NOMO-1 treated with DMSO at 0.1 percent for 48 hours (cell line): Measurements from ENCODE around the gene GPATCH8.
A peak's percentile ranks its signal among the peaks of the same experiment; 100 is the strongest.
"Not testable (repeated sequence)": the region's sequence is repeated elsewhere in the genome, so short reads cannot be mapped to it uniquely, and the experiment has no call there.

Experiments used
- DNase-seq: peaks from one replicate; lab custom pipeline; 2025; ENCODE audit not compliant: unreplicated experiment; lab: John Stamatoyannopoulos, UW

The GPATCH8 gene

GRCh38 chr17:44527954-44528353 lies 24.7 kb upstream of the GPATCH8 start:
- no peak for DNase-seq

GRCh38 chr17:44527102-44527501 lies 23.9 kb upstream of the GPATCH8 start:
- DNase-seq, result no peak

DNA sequence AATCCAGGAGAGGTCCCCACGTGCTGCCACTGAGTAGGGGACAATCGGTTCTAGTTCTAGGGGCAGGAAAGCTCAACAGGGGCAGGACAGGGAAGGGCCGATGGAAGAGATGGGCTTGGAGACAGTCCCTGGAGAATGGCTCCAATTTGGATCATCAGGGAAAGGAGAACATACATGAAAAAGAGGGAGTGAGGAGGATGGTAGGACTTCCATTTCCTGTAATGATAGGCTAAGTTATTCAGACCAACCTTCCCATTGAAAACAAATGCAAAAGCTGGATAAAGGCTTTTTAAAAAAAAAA lies 20.4 kb upstream of the GPATCH8 start:
- DNase-seq, result no peak

- DNase-seq, result peak; percentile 69
These were observed 19.9 kb upstream of the GPATCH8 start for GRCh38 chr17:44522883-44523671.

GRCh38 chr17:44518032-44518431 lies 14.8 kb upstream of the GPATCH8 start:
- DNase-seq, result no peak

DNA sequence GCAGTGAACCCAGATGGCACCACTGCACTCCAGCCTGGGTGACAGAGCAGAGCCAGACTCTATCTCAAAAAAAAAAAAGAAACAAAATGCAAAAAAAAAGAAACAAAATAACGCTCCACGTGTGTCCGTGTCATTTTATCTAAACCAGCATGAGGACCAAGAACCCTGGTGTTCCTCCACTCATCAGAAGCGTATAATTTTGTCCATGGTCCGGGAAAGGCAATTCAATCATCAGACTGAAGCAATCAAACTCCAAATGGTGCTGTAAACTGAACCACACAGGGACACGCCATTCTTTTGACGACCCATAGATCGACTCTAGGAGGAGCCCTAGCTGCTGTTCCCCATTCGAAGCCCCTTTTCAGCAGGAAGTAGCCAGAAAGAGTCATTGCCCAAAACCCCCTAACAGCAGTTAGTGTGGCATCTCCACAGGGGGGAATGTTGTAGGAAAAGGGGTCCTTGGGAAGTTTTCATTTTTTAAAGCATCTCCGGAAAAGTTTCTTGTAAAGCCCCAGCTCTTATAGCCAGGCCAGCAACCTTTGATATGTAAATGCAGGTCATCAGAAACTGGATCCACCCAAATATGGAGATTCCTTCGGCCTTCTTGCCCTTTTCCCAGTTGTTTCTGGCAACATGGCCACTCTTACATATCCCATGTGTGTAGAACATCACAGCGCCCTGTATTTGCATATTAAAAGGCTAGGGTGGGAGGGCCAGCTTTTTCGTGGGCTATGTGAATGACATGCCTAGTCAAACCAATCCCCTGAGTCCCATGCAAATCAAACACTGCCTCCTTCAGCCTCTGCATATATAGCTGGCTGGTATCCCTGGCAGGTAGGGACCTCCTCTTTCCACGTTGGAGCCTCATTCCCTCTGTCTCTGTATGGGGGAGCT lies 8.3 kb upstream of the GPATCH8 start:
- DNase-seq, result peak; percentile 12

DNA sequence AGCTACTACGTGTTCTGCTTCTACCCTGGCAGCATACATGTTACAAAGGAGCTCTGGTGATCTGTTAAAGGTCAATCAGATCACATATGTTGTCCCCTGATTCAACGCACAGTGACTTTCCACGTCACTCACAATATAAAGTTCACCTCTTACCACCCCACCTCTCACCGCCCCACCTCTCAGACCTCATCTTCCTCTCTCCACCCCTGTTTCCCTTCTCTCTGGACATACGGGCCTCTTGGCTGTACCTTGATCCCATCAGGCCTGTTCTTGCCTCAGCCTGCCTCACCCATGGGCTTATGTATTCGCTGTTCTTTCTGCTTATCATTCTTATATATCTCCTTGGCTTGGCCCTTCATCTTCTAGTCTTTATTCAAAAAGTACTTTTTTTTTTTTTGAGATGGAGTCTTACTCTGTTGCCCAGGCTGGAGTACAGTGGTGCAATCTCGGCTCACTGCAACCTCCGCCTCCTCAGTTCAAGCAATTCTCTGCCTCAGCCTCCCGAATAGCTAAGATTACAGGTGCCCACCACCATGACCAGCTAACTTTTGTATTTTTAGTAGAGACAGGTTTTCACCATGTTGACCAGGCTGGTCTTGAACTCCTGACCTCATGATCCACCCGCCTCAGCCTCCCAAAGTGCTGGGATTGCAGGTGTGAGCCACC lies 3.9 kb upstream of the GPATCH8 start:
- not testable (repeated sequence) for DNase-seq

GRCh38 chr17:44502598-44503146 lies 534 bp downstream of the GPATCH8 start:
- DNase-seq, result peak; percentile 21

GRCh38 chr17:44501866-44502375 lies 1.3 kb downstream of the GPATCH8 start:
- DNase-seq, result peak; percentile 4

DNA sequence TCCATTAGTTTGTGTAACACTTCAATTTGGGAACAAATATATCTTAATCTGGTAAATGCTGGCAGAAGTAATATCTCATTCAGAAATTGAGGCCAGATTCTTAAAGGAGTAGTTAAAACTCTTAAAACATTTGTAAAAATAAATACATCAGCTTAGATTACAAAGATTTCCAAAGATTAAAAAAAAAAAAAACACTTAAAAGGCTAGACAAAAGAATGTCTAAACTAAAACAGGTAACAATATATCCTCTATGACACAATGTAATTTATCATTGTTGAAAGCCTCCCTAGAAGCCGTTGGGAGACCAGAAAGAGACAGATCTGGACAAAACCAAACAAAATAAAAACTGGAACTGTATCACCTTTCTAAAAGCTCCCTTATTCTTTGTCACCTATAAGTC lies 3.5 kb downstream of the GPATCH8 start:
- DNase-seq, result no peak

DNA sequence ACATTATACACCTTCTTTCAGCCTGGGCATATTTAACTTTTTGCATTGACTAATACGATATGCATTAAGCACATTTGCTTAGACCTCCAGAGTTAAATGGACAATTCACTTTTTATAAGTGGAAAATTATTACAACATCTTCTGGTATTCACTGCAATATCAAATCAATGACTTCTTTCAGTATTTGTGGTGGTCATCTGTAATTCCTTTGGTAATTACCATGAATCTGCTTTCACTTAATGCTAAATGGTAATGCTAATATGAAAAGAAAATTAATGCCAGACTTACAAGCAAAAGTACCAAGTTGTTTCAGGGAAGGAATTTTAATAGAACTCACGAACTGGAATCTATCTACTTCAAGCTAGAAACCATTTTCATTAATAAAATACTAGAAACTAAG lies 6.4 kb downstream of the GPATCH8 start:
- DNase-seq, result no peak

GRCh38 chr17:44493339-44493738 lies 9.9 kb downstream of the GPATCH8 start:
- DNase-seq, result no peak

- DNase-seq, result no peak
These were observed 10.4 kb downstream of the GPATCH8 start for GRCh38 chr17:44492706-44493272.

DNA sequence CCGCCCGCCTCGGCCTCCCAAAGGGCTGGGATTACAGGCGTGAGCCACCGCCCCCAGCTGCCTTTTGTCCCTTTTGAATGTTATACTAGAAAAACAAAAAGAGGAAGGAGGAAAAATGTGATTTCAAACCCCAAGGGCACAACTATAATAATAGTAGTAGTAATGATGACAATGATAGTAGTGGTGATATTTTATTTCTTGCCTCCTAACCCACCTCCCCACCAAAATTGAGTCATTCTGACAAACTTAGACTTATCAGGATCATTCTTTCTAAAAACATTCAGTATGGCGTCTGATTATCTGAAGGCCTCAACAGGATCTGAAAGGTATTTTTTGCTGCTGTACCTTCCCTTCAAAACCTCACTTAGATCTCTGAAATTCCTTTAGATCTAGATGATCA lies 13.6 kb downstream of the GPATCH8 start:
- no peak for DNase-seq

DNA sequence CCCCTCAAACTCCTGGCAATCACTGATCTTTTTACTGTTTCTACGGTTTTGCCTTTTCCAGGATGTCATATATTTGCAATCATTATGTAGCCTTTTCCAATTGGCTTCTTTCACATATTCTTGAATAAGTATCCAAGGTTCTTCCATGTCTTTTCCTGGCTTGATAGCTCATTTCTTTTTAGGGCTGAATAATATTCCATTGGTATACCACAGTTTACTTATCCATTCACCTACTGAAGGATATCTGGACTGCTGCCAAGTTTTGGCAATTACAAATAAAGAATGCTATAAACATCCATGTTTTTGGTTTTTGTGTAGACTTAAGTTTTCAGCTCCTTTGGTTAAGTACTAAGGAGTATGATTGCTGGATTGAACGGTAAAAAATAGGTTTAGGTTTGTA lies 16.0 kb downstream of the GPATCH8 start:
- DNase-seq, result no peak

GRCh38 chr17:44473367-44473766 lies 29.8 kb downstream of the GPATCH8 start:
- no peak for DNase-seq

GRCh38 chr17:44469676-44470075 lies 33.5 kb downstream of the GPATCH8 start:
- DNase-seq, result no peak

DNA sequence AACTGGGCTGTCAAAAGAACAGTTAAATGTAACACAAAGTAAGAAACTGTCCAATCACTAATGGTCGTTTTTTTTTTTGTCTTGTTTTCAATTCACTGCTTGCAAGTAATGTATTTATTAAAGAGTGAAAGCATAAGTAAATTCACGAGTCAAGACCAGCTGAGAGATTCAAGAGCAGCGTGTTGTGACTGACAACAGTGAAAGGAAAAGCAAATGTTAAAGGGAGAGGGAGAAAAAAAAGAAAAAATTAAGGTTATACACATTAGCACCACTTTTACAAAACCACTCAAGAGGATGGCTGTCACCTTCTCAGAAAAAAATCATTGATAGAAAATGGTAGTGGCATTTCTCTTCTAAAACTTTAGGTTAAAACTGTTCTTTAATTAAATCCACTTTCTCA lies 36.1 kb downstream of the GPATCH8 start:
- no peak for DNase-seq

DNA sequence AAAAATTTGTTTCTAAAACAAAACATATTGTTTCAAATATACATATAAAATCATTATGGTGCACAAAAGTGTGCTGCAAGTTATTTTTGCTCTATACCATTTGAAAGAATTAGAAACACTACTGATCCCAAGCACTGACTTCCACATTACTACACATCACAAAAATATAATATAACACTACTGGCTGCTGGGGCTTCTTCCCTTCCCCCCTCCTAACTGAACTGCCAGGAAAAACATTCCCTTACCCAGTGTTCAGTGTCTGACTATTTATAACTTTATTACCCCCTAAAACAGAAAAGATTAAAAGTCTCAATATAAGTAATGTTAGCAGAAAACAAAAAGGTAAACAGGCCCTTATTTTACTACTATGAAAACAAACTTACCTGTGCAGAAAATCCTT lies 36.9 kb downstream of the GPATCH8 start:
- DNase-seq, result no peak

DNA sequence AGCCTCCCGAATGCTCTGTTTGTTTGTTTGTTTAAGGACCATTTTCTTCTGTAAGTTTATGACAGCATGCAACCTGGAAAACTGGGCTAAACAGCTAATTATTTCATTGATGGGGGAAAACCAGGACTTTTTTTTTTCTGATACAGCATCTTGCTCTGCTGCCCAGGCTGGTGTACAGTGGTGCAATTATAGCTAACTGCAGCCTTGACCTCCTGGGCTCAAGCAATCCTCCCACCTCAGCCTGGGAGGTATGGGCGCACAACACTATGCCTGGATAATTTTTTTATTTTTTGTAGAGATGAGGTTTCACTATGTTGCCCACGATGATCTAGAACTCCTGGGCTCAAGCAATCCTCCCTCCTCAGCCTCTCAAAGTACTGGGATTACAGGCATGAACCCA lies 37.3 kb downstream of the GPATCH8 start:
- no peak for DNase-seq

- DNase-seq, result no peak
These were observed 37.9 kb downstream of the GPATCH8 start for GRCh38 chr17:44465276-44465675.
